SK-N-SH (cell line): ENCODE data around the gene LPIN1. TPM values are rescaled to one million over a fixed set of nuclear protein-coding genes. Genes with fewer than 3 reads are reported as not detected.

Experiments
- CTCF ChIA-PET: fragments of 300-600, 350-600 bp; formaldehyde crosslinking; extraction: SDS; loops from one replicate; lab custom pipeline; 2021; lab: Yijun Ruan, JAX
- POLR2A ChIA-PET: fragments of 350-600 bp; sonication (Branson Sonifier 250); formaldehyde crosslinking; extraction: SDS; loops from one replicate; lab custom pipeline; 2020; ENCODE audit warnings: antibody characterized with exemption, inconsistent platforms; lab: Yijun Ruan, JAX
- DNase-seq: peaks from one replicate; pipeline ENCODE4 v3.0.0; 2012
- H2AFZ ChIP-seq: fragments of 200-600 bp; sonication (generic); 2 replicates; pipeline ENCODE4 v1.8.1; 2016; ENCODE audit warnings: antibody characterized with exemption, mild to moderate bottlenecking, low read depth
- H3F3A ChIP-seq: fragments of 200-600 bp; sonication (generic); replicated peaks from 2 replicates; pipeline ENCODE3; 2016; ENCODE audit warnings: antibody characterized with exemption, mild to moderate bottlenecking; ENCODE audit not compliant: insufficient read depth
- H3K27ac ChIP-seq, 2 experiments: fragments of 200-500 bp in 1 of 2; fragments of 200-600 bp in 1 of 2; sonication (Bioruptor generic) in 1 of 2; sonication (generic), shearing (Covaris generic) in 1 of 2; 2 replicates each; pipeline versions ENCODE4 v1.5.1 to v1.6.1; 2014 to 2016; ENCODE audit warnings: low read depth in 2 of 2, inconsistent platforms in 1 of 2, low read length in 1 of 2, mild to moderate bottlenecking in 1 of 2, mixed read lengths in 1 of 2
- H3K27me3 ChIP-seq: fragments of 200-600 bp; sonication (generic), shearing (Covaris generic); 2 replicates; pipeline ENCODE4 v1.6.1; 2016; ENCODE audit warnings: mixed run types; ENCODE audit not compliant: insufficient read depth
- H3K36me3 ChIP-seq, 2 experiments: fragments of 200-500 bp in 1 of 2; fragments of 200-600 bp in 1 of 2; sonication (Bioruptor generic) in 1 of 2; sonication (generic) in 1 of 2; replicated peaks in 1 of 2; 2 replicates each; pipeline versions ENCODE3 to v1.5.1; 2014 to 2016; ENCODE audit warnings: low read length in 1 of 2, mild to moderate bottlenecking in 1 of 2; ENCODE audit not compliant: insufficient read depth in 2 of 2, control insufficient read depth in 1 of 2
- H3K4me1 ChIP-seq, 2 experiments: fragments of 200-500 bp in 1 of 2; fragments of 200-600 bp in 1 of 2; sonication (Bioruptor generic) in 1 of 2; sonication (generic), shearing (Covaris generic) in 1 of 2; 2 replicates each; pipeline versions ENCODE4 v1.5.1 to v1.6.1; 2014 to 2016; ENCODE audit warnings: low read depth in 1 of 2, low read length in 1 of 2, mixed run types in 1 of 2; ENCODE audit not compliant: insufficient read depth in 2 of 2, control insufficient read depth in 1 of 2
- H3K4me2 ChIP-seq: fragments of 200-600 bp; sonication (generic), shearing (Covaris generic); 2 replicates; pipeline ENCODE4 v1.6.1; 2017; ENCODE audit warnings: mixed run types
- H3K4me3 ChIP-seq, 2 experiments: fragments of 200-500 bp in 1 of 2; fragments of 200-600 bp in 1 of 2; sonication (Bioruptor generic) in 1 of 2; sonication (generic), shearing (Covaris generic) in 1 of 2; 2 replicates each; pipeline versions ENCODE4 v1.5.1 to v1.8.1; 2014 to 2016; ENCODE audit warnings: low read depth in 2 of 2, inconsistent platforms in 1 of 2, low read length in 1 of 2, mild to moderate bottlenecking in 1 of 2, mixed read lengths in 1 of 2, moderate library complexity in 1 of 2
- H3K79me2 ChIP-seq: fragments of 200-600 bp; sonication (generic); 2 replicates; pipeline ENCODE4 v1.8.1; 2017; ENCODE audit warnings: mild to moderate bottlenecking; ENCODE audit not compliant: insufficient read depth
- H3K9ac ChIP-seq: fragments of 200-600 bp; sonication (generic); 2 replicates; pipeline ENCODE4 v1.6.1; 2017; ENCODE audit warnings: mixed run types
- H3K9me2 ChIP-seq: fragments of 200-600 bp; sonication (generic); 2 replicates; pipeline ENCODE4 v1.6.1; 2017; ENCODE audit warnings: mixed run types
- H3K9me3 ChIP-seq: fragments of 200-600 bp; sonication (generic); 2 replicates; pipeline ENCODE4 v1.6.1; 2017; ENCODE audit warnings: mixed run types, mild to moderate bottlenecking, moderate library complexity
- H4K20me1 ChIP-seq: fragments of 200-600 bp; sonication (generic); 2 replicates; pipeline ENCODE4 v1.6.1; 2017; ENCODE audit warnings: mild to moderate bottlenecking, mixed run types; ENCODE audit not compliant: insufficient read depth
- CHD2 ChIP-seq: fragments of 150-350 bp; IDR thresholded peaks from 2 replicates; pipeline ENCODE4 v1.6.1; 2018; ENCODE audit warnings: low read length; ENCODE audit not compliant: partially characterized antibody
- ELF1 ChIP-seq: IDR thresholded peaks from 2 replicates; pipeline ENCODE4 v1.4.0; 2012
- FOSL2 ChIP-seq: IDR thresholded peaks from 2 replicates; pipeline ENCODE4 v1.4.0; 2012; ENCODE audit warnings: low read depth, mild to moderate bottlenecking, moderate library complexity, borderline replicate concordance
- FOXJ3 ChIP-seq: sonication (generic); formaldehyde crosslinking; IDR thresholded peaks from 2 replicates; pipeline ENCODE4 v1.5.1; 2020; ENCODE audit warnings: mild to moderate bottlenecking, missing genetic modification reagents
- IRF3 ChIP-seq: fragments of 150-350 bp; IDR thresholded peaks from 2 replicates; pipeline ENCODE4 v1.6.1; 2016; ENCODE audit warnings: mild to moderate bottlenecking, low read depth, low read length
- JUND ChIP-seq: IDR thresholded peaks from 2 replicates; pipeline ENCODE4 v1.4.0; 2012
- PBX3 ChIP-seq: IDR thresholded peaks from 2 replicates; pipeline ENCODE4; 2012
- RAD21 ChIP-seq: IDR thresholded peaks from 2 replicates; pipeline ENCODE4 v1.6.1; 2012; ENCODE audit warnings: mild to moderate bottlenecking, low read length
- RXRA ChIP-seq: IDR thresholded peaks from 2 replicates; pipeline ENCODE4 v1.4.0; 2012; ENCODE audit warnings: low read depth, mild to moderate bottlenecking, borderline replicate concordance
- SMC3 ChIP-seq: IDR thresholded peaks from 2 replicates; pipeline ENCODE4 v1.6.1; 2012; ENCODE audit warnings: low read depth, low read length, improper control_type of control experiment
- TCF12 ChIP-seq: IDR thresholded peaks from 2 replicates; pipeline ENCODE4 v1.4.0; 2012
- TEAD4 ChIP-seq: IDR thresholded peaks from 2 replicates; pipeline ENCODE4 v1.4.0; 2012; ENCODE audit warnings: mild to moderate bottlenecking, borderline replicate concordance; ENCODE audit not compliant: insufficient read depth
- USF1 ChIP-seq: IDR thresholded peaks from 2 replicates; pipeline ENCODE4 v1.4.0; 2012; ENCODE audit warnings: low read depth, borderline replicate concordance
- YY1 ChIP-seq: IDR thresholded peaks from 2 replicates; pipeline ENCODE4 v1.4.0; 2012; ENCODE audit warnings: low read depth, mild to moderate bottlenecking
- ZBTB33 ChIP-seq: IDR thresholded peaks from 2 replicates; pipeline ENCODE4 v1.4.0; 2012; ENCODE audit warnings: low read depth, borderline replicate concordance
- WGBS: methylation state at CpG from one replicate; pipeline ENCODE4 v1.1.6; 2017; ENCODE audit warnings: low lambda C conversion rate; 5-methylcytosine and 5-hydroxymethylcytosine counted together
- polyA plus RNA-seq, 3 experiments: library from polyadenylated mRNA; depleted of rRNA; stranded (reverse); fragments of >200 nt; gene quantifications; 2 replicates each; pipeline ENCODE4 v1.2.3, GENCODE V29; 2012

Gene LPIN1
- polyA plus RNA-seq, 1 of the 3 experiments (the other 2 are of a cell fraction): 22.1 TPM

- no peak overlapping the region for H3K27ac ChIP-seq
- no peaks in the 10 kb centered on the region for H3K27me3 ChIP-seq
- H3K36me3 ChIP-seq: no peaks in the 10 kb centered on the region
- 83% methylated on average over 2 of the region's 2 CpGs for WGBS
- H4K20me1 ChIP-seq: no peaks in the 10 kb centered on the region
- H3K4me3 ChIP-seq: no peak overlapping the region
- no peaks in the 10 kb centered on the region for H3K9me3 ChIP-seq
- CTCF ChIA-PET: interaction anchor here (1.3 to 7.7 kb wide), 3 partner anchors 308 to 1146 kb away, joined by 3 to 54 read pairs (median 52); partner anchors contain the start of gene TRIB2
- no peak overlapping the region for H3K9ac ChIP-seq
- DNase-seq: no peak
- H3K9me2 ChIP-seq: no peaks in the 10 kb centered on the region
- POLR2A ChIA-PET: no interaction called here
- no peak overlapping the region for H2AFZ ChIP-seq
- H3F3A ChIP-seq: no peaks in the 10 kb centered on the region
- H3K79me2 ChIP-seq: no peaks in the 10 kb centered on the region
- H3K4me2 ChIP-seq: no peak overlapping the region
- peaks cover 5 to 6% of the 10 kb centered on the region in 2 experiments; a peak in 3 of 4 replicates for H3K4me1 ChIP-seq
- TF ChIP-seq FOSL2 (no peak), PBX3 (no peak), ZBTB33 (no peak), RXRA (no peak), RAD21 (no peak), ELF1 (no peak), TEAD4 (no peak), SMC3 (no peak), FOXJ3 (CRISPR knock-in tag) (no peak)
Measured at GRCh38 chr2:11861044-11861443, 114.6 kb downstream of the LPIN1 start.

DNA sequence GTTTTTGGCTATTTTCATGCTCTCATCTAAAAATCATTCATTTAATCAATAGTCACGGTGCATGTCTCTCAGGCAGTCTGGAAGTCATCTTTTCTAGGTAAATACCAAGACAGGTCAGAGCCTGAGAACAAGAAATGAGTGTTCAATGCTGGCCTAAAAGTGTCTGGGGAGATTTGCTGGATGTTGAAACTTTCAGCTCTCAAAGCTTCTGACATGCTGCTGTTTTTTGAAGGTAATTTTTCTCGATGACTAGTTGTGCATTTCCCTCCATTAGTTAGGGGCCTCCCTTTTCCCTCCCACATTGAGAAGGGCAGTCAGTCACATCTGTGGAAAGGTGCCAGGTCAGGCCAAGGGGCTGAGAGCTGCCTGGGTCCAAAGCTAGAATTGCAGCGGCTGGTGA, 115.6 kb downstream of the LPIN1 start:
- H3K36me3 ChIP-seq: no peaks in the 10 kb centered on the region
- H3K4me3 ChIP-seq: no peak overlapping the region
- DNase-seq: no peak
- ChIA-PET POLR2A (interaction anchor here (1.6 kb wide), 1 partner anchor 856 kb away, joined by 4 read pairs; no protein-coding TSS in a partner anchor), CTCF (interaction anchor here (0.8 to 7.7 kb wide), 6 partner anchors 9 to 1145 kb away, joined by 3 to 54 read pairs (median 18); partner anchors contain the start of gene TRIB2)
- H3K4me2 ChIP-seq: no peak overlapping the region
- TF ChIP-seq TEAD4: no peak
- no peak for TF ChIP-seq CHD2
- TF ChIP-seq USF1: no peak
- TF ChIP-seq JUND: no peak
- TF ChIP-seq TCF12: no peak
- TF ChIP-seq PBX3: no peak
- no peak for TF ChIP-seq IRF3
- no peak for TF ChIP-seq YY1
- no peaks in the 10 kb centered on the region for H3F3A ChIP-seq
- no peaks in the 10 kb centered on the region for H3K79me2 ChIP-seq
- peaks cover 5 to 6% of the 10 kb centered on the region in 2 experiments; a peak in 3 of 4 replicates for H3K4me1 ChIP-seq
- H3K9me2 ChIP-seq: no peaks in the 10 kb centered on the region
- no peak overlapping the region for H2AFZ ChIP-seq
- no peak overlapping the region for H3K27ac ChIP-seq
- no peaks in the 10 kb centered on the region for H3K27me3 ChIP-seq
- H3K9me3 ChIP-seq: no peaks in the 10 kb centered on the region
- H4K20me1 ChIP-seq: no peaks in the 10 kb centered on the region
- no peak overlapping the region for H3K9ac ChIP-seq
- 67% methylated on average over 3 of the region's 3 CpGs for WGBS
